K562 (cell line): ENCODE data around the gene ZC3H6. TPM values are rescaled to one million over a fixed set of nuclear protein-coding genes. Genes with fewer than 3 reads are reported as not detected.

Source experiments
- BRD4 ChIP-seq: fragments of 200-600 bp; sonication (generic); IDR thresholded peaks from 2 replicates; pipeline ENCODE4 v1.6.1; 2017; ENCODE audit warnings: inconsistent platforms
- EP400 ChIP-seq: fragments of 450-650 bp; IDR thresholded peaks from 2 replicates; pipeline ENCODE4 v1.6.1; 2017; ENCODE audit warnings: antibody characterized with exemption, mild to moderate bottlenecking, moderate library complexity
- GABPA ChIP-seq: fragments of 200-800 bp; sonication (Bioruptor generic); conservative IDR thresholded peaks from 2 replicates; pipeline ENCODE4 v1.6.1; 2016; ENCODE audit warnings: low read depth, missing genetic modification characterization, missing compliant biosample characterization
- GABPB1 ChIP-seq: sonication (generic); formaldehyde crosslinking; IDR thresholded peaks from 2 replicates; pipeline ENCODE4 v1.8.0; 2022; ENCODE audit warnings: mild to moderate bottlenecking, missing genetic modification reagents
- GATA2 ChIP-seq: sonication (generic); formaldehyde crosslinking; IDR thresholded peaks from 2 replicates; pipeline ENCODE4 v1.4.0; 2020; ENCODE audit warnings: mild to moderate bottlenecking, missing genetic modification reagents
- MGA ChIP-seq: fragments of 450-650 bp; IDR thresholded peaks from 2 replicates; pipeline ENCODE4 v1.6.1; 2016; ENCODE audit warnings: mild to moderate bottlenecking, moderate library complexity
- SMC3 ChIP-seq: conservative IDR thresholded peaks from 2 replicates; pipeline ENCODE4 v1.6.1; 2011; ENCODE audit warnings: low read depth, low read length, improper control_type of control experiment; ENCODE audit not compliant: insufficient read depth
- SP2 ChIP-seq: IDR thresholded peaks from 2 replicates; pipeline ENCODE4 v1.6.1; 2011; ENCODE audit warnings: mild to moderate bottlenecking, low read depth, low read length, moderate library complexity; ENCODE audit not compliant: poor library complexity, severe bottlenecking; ENCODE audit errors: extremely low read depth
- TAF7 ChIP-seq: fragments of 450-650 bp; IDR thresholded peaks from 2 replicates; pipeline ENCODE4 v1.6.1; 2016; ENCODE audit warnings: missing genetic modification characterization, missing compliant biosample characterization
- TCF15 ChIP-seq: fragments of 250-450 bp; sonication (Bioruptor Pico); IDR thresholded peaks from 2 replicates; pipeline ENCODE4 v1.8.0; 2022; ENCODE audit warnings: moderate library complexity, mild to moderate bottlenecking, inconsistent platforms
- U2AF2 ChIP-seq: fragments of 200-400 bp; formaldehyde crosslinking; optimal IDR thresholded peaks from 2 replicates; pipeline ENCODE3; 2017; ENCODE audit warnings: low read depth, mild to moderate bottlenecking, low read length
- ZBTB2 ChIP-seq: fragments of 450-650 bp; IDR thresholded peaks from 2 replicates; pipeline ENCODE4 v1.6.1; 2016; ENCODE audit warnings: antibody characterized with exemption
- ZNF217 ChIP-seq: sonication (generic); formaldehyde crosslinking; IDR thresholded peaks from 2 replicates; pipeline ENCODE4 v1.8.0; 2022; ENCODE audit warnings: mild to moderate bottlenecking, missing genetic modification reagents
- ZNF384 ChIP-seq: IDR thresholded peaks from 2 replicates; pipeline ENCODE4 v1.6.1; 2012; ENCODE audit warnings: low read depth, low read length, improper control_type of control experiment
- ZNF431 ChIP-seq: sonication (generic); formaldehyde crosslinking; IDR thresholded peaks from 2 replicates; pipeline ENCODE4 v1.8.0; 2022; ENCODE audit warnings: mild to moderate bottlenecking, missing genetic modification reagents
- polyA plus RNA-seq, 8 experiments: library from polyadenylated mRNA; depleted of rRNA in 4 of 8; stranded (reverse) in 5 of 8; unstranded in 3 of 8; fragments of >200 nt; fragmentation: Nextera tagmentation in 2 of 8; fragmentation: Illumina TruSeq in 1 of 8; extraction: Ambion mirVana in 2 of 8; extraction: Trizol in 1 of 8; gene quantifications; 2 replicates each; pipeline versions ENCODE4 v1.2.1 to v1.2.3, GENCODE V29; 2011 to 2014; ENCODE audit warnings: inconsistent platforms in 1 of 8, missing spikeins in 1 of 8
- total RNA-seq, 7 experiments: library from RNA; depleted of rRNA in 6 of 7; stranded (reverse); fragments of >200 nt in 6 of 7; fragmentation: Illumina TruSeq in 2 of 7; extraction: Trizol in 2 of 7; gene quantifications; 2 replicates each; pipeline versions ENCODE4 v1.2.1 to v1.2.3, GENCODE V29; 2011 to 2021; ENCODE audit warnings: low replicate concordance in 1 of 7

The ZC3H6 gene
- total and polyA plus RNA-seq, 9 of the 15 experiments (the other 6 are each of a cell fraction or from before 2014, with no cell fraction given): 0.45 to 1.9 (median 1.5) TPM

- peak; percentile 23; the same call in 1 of the 2 replicates for TF ChIP-seq MGA
- peak; percentile 99 for TF ChIP-seq EP400
- peak; percentile 80; the same call in 1 of the 2 replicates for TF ChIP-seq ZBTB2
- TF ChIP-seq GABPA: peak; percentile 76
- no peak for TF ChIP-seq U2AF2
- TF ChIP-seq GATA2: no peak
- TF ChIP-seq TCF15 (CRISPR knock-in tag): 0 out of 2 replicates have a peak, but pooled peaks have one; percentile 0
- TF ChIP-seq BRD4: peak; percentile 99
- peak; percentile 83 for TF ChIP-seq SP2
- TF ChIP-seq GABPB1: peak; percentile 81
- TF ChIP-seq ZNF217 (CRISPR knock-in tag): no peak
- no peak for TF ChIP-seq SMC3
- peak; percentile 49; the same call in 1 of the 2 replicates for TF ChIP-seq ZNF431 (CRISPR knock-in tag)
- peak; percentile 91 for TF ChIP-seq TAF7
- peak; percentile 84 for TF ChIP-seq ZNF384
Measured at GRCh38 chr2:112275311-112275886, at the start of gene ZC3H6 (continued).
